Midbrain (tissue), 1 donor: ENCODE measurements around the gene PRDM15.

Source experiments
- DNase-seq: peaks from one replicate; lab custom pipeline; 2025; lab: John Stamatoyannopoulos, UW

PRDM15 gene

DNA sequence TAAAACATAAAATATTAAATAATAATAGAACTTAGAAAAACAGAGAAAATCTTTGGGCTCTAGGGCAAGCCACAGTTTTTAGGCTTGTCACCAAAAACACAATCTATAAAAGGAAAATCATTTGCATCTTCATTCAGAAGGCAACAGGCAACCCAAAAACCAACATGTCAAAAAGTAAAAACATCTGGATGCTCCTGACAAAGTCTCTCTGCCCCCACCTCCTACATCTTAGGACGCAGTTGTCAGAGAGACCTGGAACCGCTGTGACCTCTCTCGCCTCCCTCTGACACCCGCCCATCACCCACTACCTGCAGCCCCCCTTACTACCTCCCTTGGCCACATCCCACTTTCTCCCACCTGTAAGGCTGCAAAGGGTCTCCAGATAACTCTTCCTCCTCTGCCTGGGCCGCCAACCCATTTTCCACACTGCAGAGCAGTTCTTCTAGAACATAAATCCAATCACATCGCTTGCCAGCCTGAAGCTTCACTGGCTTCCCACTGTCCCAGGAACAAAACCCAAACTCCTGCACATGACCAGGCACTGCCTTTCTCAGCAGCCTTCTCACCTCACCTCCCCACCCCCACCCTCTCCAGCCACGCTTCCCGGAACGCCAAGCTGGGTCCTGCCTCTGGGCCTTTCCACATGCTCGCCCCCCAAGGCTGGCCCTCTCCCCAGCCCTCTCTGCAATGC, 14.7 kb downstream of the PRDM15 start:
- no peak for DNase-seq

DNA sequence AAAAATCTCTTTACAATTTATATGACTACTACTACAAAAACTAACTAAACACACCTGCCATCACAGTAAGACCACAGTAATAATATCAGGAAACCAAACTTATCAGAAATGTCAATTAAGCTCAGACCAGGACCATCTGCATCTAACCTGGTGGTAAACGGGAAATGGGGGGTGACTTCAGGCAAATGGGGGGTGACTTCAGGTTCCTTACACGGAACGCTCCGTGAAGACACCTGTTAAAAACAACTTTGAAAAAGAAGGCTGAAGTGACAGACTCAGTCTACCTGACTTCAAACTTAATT, 15.8 kb downstream of the PRDM15 start:
- no peak for DNase-seq

DNA sequence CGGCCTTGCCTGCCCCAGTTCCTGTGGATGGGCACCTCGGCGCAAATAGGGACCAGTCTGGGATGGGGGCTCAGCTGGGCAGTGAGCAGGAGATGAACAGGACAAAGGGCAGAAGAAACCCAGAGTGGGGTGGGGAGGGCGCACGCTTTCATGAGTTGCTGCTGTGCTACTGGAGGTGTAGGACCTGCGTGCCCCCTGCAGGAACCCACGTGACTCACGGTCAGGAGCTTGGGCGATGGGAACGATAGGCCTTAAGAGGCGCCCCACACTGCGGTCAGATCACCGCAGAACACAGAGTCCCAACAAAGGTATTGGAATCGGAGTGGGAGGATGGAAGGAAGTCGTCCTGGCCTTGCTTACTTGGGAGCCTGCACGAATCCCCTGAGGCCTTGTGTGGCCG, 17.2 kb downstream of the PRDM15 start:
- DNase-seq, result no peak

DNA sequence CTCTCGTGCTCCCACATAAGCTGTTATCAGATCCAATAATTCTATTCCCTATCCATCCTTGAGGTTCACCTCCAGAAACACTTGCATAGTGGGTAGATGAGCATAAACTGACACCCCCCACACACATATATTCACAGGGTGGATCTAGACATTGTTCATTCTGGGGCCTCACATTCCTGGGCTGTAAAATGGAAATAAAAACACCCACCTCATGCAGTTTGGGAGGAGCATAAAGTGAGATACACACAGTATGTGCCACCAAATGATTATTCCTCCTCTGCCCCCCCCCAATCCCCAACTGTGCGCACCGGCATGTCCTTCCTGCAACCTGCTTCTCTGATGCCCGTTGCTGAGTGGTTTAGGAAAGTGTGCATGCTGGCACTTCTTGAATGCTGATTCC, 17.9 kb downstream of the PRDM15 start:
- no peak for DNase-seq

DNA sequence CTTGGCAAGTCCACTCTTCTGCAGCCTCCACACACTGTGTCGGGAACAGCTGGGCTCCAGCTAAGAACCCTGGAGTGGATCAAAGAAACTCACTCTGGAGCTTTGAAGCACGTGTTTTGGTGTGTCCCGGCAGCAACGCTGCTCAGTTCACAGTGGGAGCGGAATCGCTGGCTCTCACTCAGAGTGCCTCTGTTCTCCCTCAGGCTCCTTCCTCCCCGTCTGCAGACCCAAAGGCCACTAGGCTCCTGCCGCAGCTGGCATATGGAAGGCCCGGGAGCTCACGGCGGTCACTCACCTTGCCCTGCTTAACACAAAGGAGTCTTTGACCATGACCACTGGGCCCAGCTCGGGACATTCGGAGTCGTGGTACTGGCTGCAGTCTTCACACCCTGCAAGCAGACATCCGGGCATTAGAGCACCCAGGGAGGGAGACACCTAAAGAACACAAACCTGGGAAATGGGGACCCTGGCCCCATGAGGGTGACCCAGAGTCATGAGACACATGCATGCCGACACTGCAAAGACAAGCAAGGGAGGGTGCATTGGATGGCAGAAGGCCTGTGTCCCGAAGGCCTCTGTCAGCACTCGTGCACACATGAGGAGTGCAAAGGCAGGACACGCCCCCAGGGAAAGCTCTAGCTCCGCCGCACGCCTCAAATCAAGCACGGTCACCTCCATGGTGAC, 19.7 kb downstream of the PRDM15 start:
- DNase-seq, result no peak

DNA sequence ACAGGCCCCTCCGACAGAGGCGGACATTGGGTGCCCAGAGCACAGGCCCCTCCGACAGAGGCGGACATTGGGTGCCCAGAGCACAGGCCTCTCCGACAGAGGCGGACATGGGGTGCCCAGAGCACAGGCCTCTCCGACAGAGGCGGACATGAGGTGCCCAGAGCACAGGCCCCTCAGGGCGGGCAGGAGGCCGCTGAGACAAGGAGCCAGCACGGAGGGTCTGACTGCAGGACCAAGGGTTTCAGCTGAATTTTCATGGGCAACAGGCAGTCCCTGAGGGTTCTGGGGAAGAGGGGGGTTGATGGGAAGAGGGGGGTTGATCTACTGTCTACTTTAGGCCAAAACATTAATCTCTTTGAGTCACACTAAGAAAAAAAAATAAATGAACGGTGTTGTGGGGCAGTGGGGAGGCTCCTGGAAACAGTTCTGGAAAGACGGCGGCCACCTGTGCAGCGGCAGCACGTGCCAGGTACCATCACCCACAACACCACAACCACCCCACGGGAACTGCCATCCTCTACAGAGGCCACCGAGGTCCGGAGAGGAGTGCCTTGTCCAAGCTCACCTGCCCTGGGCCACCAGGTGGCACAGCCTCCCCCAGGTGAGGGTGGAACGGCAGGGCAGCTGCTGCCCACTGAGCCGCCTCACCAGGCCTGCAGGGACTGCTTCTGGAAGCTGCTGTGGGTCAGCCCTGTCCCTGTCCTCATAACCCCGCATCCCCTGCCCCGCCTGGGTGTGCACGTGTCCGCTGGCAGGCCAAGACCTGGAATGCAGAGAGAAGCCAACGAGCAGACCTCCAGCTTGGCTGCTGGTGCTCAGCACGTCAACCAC, 20.5 kb downstream of the PRDM15 start:
- no peak for DNase-seq

DNA sequence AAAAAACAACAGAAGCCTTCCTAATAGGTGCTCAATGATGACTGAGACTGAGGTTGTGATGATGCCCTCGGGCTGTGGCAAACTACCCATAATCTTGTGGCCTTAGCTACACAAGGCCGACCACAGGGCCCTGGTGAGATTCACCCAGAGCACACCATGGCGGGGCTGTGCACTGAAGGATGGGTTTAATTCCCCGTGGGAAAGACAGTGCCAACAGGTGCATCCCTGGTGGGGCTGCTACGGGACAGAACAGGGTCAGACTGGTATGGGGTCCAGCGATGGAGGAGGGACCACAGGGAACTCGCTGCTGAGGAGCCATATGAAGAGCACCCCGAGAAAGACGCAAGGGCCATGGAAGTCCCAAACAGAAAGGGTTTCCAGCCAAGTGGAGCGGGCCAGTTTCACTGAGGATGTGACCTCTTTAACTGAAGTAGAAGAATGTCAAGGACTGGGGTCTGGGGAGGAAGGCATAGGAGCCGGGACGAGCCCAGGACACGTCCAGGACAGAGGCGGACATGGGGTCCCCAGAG, 21.3 kb downstream of the PRDM15 start:
- DNase-seq, result no peak

DNA sequence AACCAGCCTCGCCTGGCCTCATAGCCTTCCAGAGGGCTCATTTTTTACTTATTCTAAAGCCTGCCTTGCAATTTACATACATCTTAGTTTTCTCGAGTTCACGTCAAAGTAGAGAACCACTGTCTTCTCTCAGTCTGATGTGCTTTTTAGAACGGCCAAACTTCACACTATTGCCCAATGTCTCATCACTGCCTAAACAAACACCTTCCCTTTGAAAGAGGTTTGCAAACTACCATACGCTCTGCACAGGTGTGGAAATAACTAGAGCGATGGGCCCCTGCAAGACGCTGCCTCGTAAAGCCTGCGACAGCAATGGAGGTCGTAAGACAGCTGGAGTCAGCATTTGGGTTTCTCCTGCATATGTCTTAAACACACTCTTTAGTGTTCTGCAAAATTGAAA, 22.6 kb downstream of the PRDM15 start:
- no peak for DNase-seq

DNA sequence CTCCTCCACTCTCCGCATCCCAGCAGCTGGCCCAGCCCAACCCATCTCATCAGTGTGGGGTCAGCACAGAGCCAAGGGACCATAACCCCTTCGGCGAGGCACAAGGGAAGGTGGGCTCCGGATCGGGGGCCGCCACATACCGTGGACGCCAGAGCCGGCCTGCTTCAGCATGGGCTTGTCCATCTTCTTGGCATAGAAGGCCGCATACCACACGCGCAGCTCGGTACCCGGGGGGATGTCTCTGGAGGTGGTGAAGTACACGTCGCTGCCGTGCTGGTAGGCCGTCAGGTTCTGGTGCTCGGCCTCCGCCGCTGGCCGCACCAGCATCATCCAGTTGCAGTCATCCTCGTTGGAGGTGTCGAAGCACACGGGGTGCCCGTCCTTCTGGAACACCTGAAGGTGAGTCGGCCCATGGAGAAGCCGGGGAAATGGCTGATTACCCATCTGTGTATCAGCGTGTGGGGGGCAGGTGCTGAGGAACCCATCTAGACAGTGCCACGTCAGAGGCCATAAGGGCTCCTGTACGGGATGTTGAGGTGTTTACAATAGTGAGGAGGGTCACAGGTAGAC, 24.6 kb downstream of the PRDM15 start:
- no peak for DNase-seq

DNA sequence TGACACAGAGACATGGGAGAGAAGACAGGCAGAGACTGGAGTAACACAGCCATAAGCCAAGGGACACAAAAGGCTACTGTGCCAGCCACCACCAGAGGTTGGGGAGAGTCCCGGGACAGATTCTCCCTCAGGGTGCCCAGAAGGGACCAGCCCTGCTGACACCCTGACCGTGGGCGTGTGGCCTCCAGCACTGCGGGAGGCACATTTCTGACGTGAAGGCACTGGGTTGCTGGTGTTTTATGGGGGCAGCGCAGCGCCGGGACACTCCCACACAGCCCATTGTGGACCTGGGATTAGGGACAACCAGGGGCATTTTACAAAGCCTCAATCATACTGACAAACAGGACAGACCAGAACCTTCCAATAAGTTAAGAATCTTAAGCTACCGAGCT, 26.2 kb downstream of the PRDM15 start:
- DNase-seq, result no peak

DNA sequence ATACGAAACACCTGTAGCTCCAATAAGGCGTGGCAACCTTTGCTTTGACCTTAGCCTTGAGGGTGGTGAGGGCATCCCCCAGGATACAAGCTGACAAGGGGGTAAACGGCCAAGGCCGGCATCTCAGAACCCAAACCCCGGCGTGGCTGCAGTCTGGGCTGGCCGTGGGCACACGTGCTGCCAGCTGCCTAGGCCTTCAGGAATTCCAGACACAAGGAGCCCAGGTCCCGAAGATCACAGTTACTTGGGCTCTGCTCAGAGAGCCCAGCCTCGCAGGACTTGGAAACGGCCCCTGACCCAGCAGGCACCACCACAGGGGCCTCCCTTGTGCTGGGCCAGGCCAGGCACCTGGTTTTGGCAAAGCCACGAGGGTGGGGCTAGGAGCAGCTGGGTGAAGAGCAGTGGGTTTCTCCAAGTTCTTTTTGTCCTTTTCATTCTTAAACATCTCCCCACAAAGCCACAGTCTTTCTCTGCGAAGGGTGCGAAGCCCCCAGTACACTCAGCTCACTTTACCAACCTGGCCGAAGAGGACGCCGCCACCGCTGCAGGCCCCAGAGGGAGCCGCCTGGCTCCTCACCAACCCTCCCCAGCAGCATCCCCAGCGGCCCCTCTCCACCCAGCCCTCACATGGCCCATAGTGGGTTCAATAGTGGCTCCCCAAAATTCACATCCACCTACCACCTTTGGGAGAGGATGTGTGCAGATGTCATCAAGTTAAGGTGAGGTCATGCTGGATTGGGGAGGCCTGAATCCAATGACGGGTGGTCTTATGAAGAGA, 26.8 kb downstream of the PRDM15 start:
- no peak for DNase-seq

DNA sequence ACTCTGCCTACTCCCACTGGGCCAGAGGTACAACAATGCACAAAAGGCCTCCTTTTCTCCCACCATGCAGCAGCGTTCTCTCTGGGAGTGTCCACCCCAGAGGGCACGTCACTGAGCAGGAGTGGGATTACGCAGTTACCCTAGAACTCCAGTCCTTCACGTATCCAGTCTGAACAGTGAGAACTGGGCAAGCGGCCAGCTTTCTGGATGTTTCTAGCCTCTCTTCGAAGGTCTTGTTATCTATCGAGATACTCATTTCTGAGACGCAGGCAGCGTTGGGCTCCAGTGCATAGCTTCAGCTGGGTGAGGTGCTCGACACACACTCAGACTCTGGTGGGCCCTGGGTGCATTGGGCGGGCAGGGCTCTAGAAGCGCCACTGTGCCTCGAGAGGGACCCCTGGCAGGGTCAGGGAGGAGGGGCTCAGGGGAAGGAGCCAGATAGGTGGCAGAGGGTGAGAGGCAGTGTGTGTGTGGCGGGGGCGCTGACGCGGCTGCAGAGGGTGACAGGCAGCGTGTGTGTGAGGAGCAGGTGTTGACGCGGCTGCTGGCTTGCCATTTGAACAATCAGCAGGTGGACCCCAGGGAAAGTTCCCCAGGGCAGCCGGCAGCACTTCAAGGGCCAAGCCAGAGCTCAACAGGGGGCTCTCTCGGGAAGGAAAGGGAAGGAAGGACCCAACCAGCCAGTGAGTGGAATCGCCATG, 27.9 kb downstream of the PRDM15 start:
- no peak for DNase-seq

DNA sequence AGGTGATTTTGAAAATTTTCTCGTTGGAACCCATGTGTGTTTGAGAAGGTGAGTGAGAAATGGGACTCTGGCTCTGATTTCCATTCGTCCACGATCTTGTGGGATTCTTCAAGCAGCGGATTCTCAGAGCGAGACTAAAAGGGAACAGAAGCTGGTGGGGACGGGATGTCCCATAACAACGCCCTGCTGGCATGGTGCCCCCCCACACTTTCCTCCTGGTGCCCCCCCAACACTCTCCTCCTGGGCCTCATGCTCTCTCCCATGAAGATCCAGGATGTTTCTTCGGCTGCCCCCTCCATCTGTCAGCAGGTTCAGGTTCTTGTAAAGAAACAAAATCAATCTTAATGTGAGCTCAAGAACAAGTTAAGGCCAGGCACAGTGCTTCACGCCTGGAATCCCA, 29.1 kb downstream of the PRDM15 start:
- DNase-seq, result no peak

DNA sequence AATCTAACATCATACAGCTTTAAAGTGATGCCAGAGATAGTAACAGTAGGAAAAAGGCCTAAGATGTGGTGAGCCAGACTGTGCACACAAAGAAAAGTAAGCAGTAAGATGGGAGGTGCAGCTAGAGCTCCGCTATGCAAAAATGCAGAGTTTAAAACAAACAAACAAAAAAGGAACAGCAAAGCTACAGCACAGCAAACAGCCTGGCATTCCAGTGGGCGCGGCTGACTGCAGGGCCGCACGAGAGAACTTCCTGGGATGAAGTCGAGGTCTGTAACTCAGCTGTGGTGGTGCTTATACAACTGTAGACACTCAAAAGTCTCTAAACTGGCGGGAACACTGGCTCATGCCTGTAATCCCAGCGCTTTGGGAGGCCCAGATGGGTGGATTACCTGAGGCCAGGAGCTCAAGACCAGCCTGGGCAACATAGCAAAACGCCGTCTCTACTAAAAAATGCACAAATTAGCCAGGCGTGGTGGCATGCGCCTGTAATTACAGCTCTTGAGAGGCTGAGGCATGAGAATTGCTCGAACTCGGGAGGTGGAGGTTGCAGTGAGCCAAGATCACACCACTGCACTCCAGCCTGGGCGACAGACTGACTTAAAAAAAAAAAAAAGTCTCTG, 30.1 kb downstream of the PRDM15 start:
- DNase-seq, result no peak

DNA sequence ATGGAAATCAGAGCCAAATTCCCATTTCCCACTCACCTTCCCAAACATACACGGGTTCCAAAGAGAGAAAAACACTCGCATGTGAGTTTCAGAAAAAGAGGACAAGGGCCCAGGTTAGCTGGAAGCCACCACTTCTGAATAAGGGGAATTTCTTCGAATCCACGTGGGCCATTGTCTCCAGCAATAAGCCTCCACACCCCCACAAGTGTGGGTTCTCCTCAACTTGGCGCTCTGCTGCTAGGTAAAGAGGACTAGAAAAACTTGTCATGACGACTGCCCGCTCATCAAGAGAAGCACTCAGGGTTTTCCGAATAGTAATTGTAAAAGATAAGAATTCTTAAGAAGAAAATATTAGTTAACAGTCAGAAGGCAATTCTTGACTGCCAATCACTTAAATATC, 30.6 kb downstream of the PRDM15 start:
- DNase-seq, result no peak

DNA sequence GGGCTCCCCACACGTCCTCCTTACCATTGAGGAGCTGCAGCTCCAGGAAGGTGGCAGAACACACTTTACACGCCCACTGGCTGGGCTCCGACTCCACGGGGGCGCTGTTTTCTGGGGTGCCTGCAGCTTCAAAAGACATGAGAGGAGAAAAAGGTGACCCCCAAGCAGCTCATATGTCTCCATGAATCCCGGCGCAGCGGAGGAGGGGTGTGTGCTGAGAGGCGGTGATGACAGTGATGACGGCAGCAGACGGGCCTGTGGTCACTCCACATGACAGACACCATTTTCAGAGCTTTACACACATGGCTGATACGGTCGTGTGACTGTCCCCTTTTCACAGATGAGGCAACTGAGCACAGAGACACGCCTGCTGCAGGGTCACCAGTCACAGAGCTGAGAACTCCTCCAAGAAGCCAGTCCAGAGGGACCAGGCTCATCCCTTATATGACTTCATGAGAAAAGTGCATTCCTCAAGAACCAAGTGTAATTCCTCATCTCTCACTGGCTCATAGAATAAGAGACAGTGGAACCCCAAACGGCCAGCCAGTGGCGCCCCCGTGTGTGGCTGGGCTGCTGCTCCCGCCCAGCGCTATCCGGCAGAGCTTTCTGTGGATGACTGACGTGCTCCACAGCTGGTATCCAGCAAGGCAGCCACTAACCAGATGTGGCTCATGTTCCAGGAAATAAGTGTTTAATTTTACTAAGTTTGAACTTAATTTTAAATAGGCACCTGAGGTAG, 31.9 kb downstream of the PRDM15 start:
- no peak for DNase-seq

DNA sequence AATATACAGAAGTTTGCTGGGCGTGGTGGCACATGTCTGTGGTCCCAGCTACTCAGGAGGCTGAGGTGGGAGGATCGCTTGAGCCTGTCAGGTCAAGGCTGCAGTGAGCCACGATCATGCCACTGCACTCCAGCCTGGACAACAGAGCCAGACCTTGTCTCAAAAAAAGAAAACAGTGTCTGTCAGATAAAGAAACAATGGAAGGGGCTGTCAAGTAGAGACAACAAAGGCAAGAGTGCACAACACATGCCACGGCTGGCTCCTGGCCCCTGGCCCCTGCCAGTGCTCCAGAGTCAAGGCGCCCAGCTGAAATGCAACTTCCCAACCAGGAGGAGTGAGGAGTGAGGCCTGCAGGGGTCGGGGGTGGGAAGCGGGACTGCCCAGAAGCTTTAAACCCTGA, 32.6 kb downstream of the PRDM15 start:
- no peak for DNase-seq

DNA sequence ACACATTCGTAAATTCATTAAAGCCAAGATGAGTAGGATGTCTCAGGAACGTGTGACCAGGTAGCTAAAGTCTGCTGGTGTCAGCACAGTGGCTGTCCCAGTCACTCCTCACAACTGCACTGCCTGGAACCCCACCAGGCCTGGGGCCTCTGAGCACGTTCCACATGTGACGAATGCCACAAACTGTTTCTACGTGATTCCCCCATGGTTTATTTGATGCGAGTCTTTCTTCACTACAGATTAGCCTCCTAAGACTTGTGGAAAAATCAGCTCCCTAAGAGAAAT, 33.2 kb downstream of the PRDM15 start:
- DNase-seq, result no peak

DNA sequence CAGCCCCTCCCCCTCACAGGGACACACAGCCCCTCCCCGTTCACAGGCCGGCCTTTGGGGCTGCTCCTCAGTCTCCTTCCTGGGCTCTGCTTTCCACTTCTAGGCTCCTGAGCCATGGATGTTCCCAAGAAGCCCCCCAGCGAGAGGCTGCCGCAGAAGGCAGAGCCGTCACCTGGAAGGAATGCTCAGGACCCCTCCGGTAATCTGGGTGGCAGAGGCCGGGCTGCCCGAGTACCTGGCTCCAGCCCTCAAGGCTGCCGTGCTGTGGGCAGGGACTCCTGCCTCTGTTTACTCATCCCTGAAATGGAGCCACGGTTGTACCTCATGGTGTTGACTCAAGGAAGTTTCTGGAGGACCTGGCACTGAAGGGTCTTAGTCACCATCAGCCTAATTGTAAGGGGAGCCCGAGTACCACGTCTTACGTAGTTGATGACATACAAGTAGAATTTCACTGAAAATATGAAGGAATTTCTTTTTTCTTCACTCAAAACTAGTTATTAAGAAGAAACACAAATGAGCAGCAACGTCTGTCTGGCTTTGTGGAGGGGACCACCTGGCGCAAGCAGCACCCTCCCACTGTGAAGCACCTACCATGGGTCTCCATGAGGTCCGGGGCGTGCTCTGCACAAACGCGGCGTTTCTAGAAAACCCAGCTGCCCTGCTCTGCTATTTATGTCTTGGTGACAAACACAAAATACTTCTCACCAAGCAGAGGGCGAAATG, 33.7 kb downstream of the PRDM15 start:
- no peak for DNase-seq

DNA sequence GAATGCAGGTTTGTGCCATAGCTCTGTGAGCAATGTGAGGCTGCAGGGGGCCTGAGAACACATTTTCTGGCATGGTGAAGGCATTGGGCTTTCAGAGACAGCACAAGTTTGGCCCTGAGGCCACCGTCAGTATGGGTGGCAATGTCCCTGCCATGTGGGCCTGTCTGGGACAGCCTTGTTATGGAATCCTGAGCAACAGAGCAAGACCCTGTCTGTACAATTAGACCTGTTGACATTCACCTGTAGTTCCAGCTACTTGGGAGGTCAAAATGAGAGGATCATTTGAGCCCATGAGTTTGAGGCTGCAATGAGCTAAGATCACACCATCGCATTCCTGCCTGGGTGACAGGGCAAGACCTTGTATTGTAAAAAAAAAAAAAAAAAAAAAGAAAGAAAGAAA, 35.6 kb downstream of the PRDM15 start:
- DNase-seq, result no peak
